WTC11 (cell line): ENCODE data around the gene RELL1. TPM values are rescaled to one million over a fixed set of nuclear protein-coding genes. Genes with fewer than 3 reads are reported as not detected.
"Not testable (repeated sequence)": the region's sequence is repeated elsewhere in the genome, so short reads cannot be mapped to it uniquely, and the experiment has no call there.

Experiments
- ATAC-seq: fragments of 200-7000 bp; cut with Tn5 transposase; 2 replicates; pipeline ENCODE4 v1.10.0; 2021; ENCODE audit warnings: mild to moderate bottlenecking, moderate library complexity
- CTCF ChIA-PET: fragments of 300-600 bp; sonication (Branson Sonifier 250); formaldehyde crosslinking; loops from one replicate; lab custom pipeline; 2021; ENCODE audit warnings: antibody characterized with exemption; lab: Charles Lee
- POLR2A ChIA-PET: fragments of 350-600 bp; sonication (Branson Sonifier 250); formaldehyde crosslinking; loops from one replicate; lab custom pipeline; 2021; ENCODE audit warnings: antibody characterized with exemption; lab: Charles Lee
- DNase-seq: peaks from one replicate; pipeline ENCODE4 v3.0.0; 2021; ENCODE audit warnings: low spot score
- H3K27ac Mint-ChIP-seq: 2 replicates; pipeline ENCODE4 v1.8.0; 2021; ENCODE audit warnings: mixed read lengths
- H3K27me3 Mint-ChIP-seq: 2 replicates; pipeline ENCODE4 v1.8.0; 2021; ENCODE audit warnings: low read depth, mild to moderate bottlenecking, moderate library complexity, mixed read lengths
- H3K36me3 Mint-ChIP-seq: 2 replicates; pipeline ENCODE4 v1.8.0; 2021; ENCODE audit warnings: mixed read lengths
- H3K4me1 Mint-ChIP-seq: 2 replicates; pipeline ENCODE4 v1.8.0; 2022; ENCODE audit warnings: mixed read lengths
- H3K4me3 Mint-ChIP-seq: 2 replicates; pipeline ENCODE4 v1.8.0; 2021; ENCODE audit warnings: mild to moderate bottlenecking, moderate library complexity, mixed read lengths
- H3K9me3 Mint-ChIP-seq: 2 replicates; pipeline ENCODE4 v1.8.0; 2021; ENCODE audit warnings: mixed read lengths
- AFF4 ChIP-seq: sonication (generic); formaldehyde crosslinking; IDR thresholded peaks from 2 replicates; pipeline ENCODE4 v1.8.1; 2023; ENCODE audit warnings: mild to moderate bottlenecking, missing genetic modification reagents, borderline replicate concordance
- ATF2 ChIP-seq: sonication (generic); formaldehyde crosslinking; IDR thresholded peaks from 2 replicates; pipeline ENCODE4 v1.8.1; 2022; ENCODE audit warnings: low read depth, missing genetic modification reagents, borderline replicate concordance
- CTCF ChIP-seq: fragments of 200-600 bp; IDR thresholded peaks from 2 replicates; pipeline ENCODE4 v1.8.0; 2022; ENCODE audit warnings: antibody characterized with exemption
- ERG ChIP-seq: fragments of 250-450 bp; sonication (Bioruptor Pico); IDR thresholded peaks from 2 replicates; pipeline ENCODE4 v1.8.0; 2021; ENCODE audit warnings: mild to moderate bottlenecking
- FOXP4 ChIP-seq: sonication (generic); formaldehyde crosslinking; IDR thresholded peaks from 2 replicates; pipeline ENCODE4 v1.8.0; 2022; ENCODE audit warnings: mild to moderate bottlenecking, missing genetic modification reagents
- HMGXB4 ChIP-seq: sonication (generic); formaldehyde crosslinking; IDR thresholded peaks from 2 replicates; pipeline ENCODE4 v1.8.1; 2023; ENCODE audit warnings: mild to moderate bottlenecking, moderate library complexity, missing genetic modification reagents
- MLX ChIP-seq: sonication (generic); formaldehyde crosslinking; IDR thresholded peaks from 2 replicates; pipeline ENCODE4 v1.8.1; 2023; ENCODE audit warnings: mild to moderate bottlenecking, missing genetic modification reagents, moderate library complexity
- PRRX2 ChIP-seq: fragments of 250-450 bp; sonication (Bioruptor Pico); IDR thresholded peaks from 2 replicates; pipeline ENCODE4 v1.8.0; 2021; ENCODE audit warnings: mild to moderate bottlenecking
- SMAD4 ChIP-seq: sonication (generic); formaldehyde crosslinking; IDR thresholded peaks from 2 replicates; pipeline ENCODE4 v1.8.0; 2022; ENCODE audit warnings: mild to moderate bottlenecking, missing genetic modification reagents
- ZNF532 ChIP-seq: fragments of 250-450 bp; sonication (Bioruptor Pico); IDR thresholded peaks from 2 replicates; pipeline ENCODE4 v1.9.0; 2021; ENCODE audit warnings: mild to moderate bottlenecking, borderline replicate concordance
- total RNA-seq: library from RNA; stranded (reverse); gene quantifications from 3 replicates; pipeline ENCODE4 v1.2.3, GENCODE V29; 2021

Gene RELL1
- total RNA-seq, 1 experiment from 2014 or later = 14.4 TPM

GRCh38 chr4:37670249-37670648 is 15.9 kb downstream of the RELL1 start (continued):
- TF ChIP-seq FOXP4 (CRISPR knock-in tag) = no peak

- H3K27ac Mint-ChIP-seq, H3K27me3 Mint-ChIP-seq, ATAC-seq, CTCF ChIA-PET, H3K9me3 Mint-ChIP-seq, DNase-seq, POLR2A ChIA-PET, H3K4me3 Mint-ChIP-seq: not testable (repeated sequence)
- Mint-ChIP-seq H3K4me1 (peaks cover 32% of the 10 kb centered on the region), H3K36me3 (peaks cover 13% of the 10 kb centered on the region)
Measured at GRCh38 chr4:37669124-37669523, 17.1 kb downstream of the RELL1 start.

- no peak for DNase-seq
- Mint-ChIP-seq H3K27me3 (peaks cover 6% of the 10 kb centered on the region), H3K4me3 (no peak overlapping the region), H3K4me1 (peaks cover 42% of the 10 kb centered on the region), H3K36me3 (peaks cover 13% of the 10 kb centered on the region), H3K27ac (no peak overlapping the region), H3K9me3 (peaks cover 7% of the 10 kb centered on the region)
- ChIA-PET POLR2A (no interaction called here), CTCF (interaction anchor here (0.6 kb wide), 1 partner anchor 64 kb away, joined by 3 read pairs; no protein-coding TSS in a partner anchor)
- TF ChIP-seq MLX (no peak), ERG (no peak), PRRX2 (CRISPR knock-in tag) (no peak), AFF4 (no peak), CTCF (no peak), SMAD4 (CRISPR knock-in tag) (no peak), ZNF532 (CRISPR knock-in tag) (no peak), ATF2 (no peak), HMGXB4 (CRISPR knock-in tag) (no peak)
- ATAC-seq = no peak
Measured at GRCh38 chr4:37667197-37668100, 18.7 kb downstream of the RELL1 start.
